Midbrain (tissue), 1 donor: ENCODE data around the gene PTPRQ.

Source experiments
- DNase-seq: peaks from one replicate; lab custom pipeline; 2025; lab: John Stamatoyannopoulos, UW

PTPRQ gene

DNA sequence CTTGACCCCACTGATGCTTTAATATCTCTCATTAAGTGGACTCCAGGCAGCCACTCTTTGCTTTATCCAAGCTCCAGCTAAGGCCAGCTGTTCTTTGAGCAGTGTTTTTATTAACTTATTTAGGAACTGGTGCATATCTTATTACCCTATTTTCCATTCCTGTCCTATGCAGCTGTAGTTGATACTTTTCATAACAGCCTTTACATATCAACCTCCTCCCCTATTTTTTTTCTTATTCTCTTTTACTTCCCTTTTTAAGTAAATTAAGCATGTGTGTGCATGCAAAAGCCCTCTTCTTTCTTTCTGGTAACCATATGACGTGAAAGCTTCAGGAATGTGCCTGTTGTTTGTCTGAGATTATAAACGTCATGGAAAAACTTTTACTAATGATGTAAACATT is 121.2 kb downstream of the PTPRQ start:
- no peak for DNase-seq

DNA sequence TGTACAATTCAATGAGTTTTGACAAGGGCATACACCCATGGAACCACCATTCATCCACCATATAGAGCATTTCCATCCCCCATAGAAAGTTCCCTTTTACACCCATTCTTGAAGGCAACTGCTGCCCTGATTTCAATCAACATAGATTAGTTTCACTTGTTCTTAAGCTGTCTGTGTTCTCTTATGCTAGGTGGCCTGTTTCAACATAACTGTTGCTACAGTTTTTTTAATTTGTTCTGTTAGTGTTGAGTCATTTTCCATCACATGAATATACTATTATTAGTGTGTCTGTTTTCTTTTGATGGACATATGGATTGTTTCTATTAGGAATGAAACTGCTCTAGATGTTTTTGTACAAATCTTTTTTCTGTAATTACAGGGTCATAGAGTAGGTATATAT is 123.4 kb downstream of the PTPRQ start:
- DNase-seq = no peak

DNA sequence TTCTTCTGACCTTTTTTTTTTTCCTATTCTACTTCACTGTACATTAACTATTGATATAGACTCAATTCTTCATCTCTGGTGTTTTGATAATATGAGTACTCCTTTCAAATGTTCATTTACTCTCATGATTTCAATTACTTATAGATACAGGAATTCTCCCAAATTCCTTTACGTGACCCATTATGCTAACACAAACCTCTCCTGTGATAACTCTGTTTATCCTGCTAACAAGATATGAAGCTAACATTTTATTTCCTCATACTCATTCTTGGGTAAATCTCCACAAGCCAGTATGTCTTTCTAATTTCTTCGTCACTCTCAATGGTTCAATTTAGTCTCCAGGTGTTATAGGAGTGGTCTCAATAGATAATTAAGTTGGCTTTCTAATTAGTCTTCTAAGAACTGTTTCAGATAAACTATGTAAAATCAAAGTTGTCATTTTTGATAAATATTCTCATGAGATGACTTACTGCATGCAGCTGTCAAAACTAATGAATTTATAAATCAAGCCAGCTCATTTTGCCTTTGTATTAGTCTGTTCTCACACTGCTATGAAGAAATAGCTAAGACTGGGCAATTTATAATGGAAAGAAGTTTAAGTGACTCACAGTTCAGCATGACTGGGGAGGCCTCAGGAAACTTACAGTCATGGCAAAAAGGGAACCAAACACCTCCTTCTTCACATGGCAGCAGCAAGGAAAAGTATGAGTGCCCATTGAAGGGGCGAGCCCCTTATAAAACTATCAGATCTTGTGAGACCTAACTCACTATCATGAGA is 132.8 kb downstream of the PTPRQ start:
- no peak for DNase-seq

DNA sequence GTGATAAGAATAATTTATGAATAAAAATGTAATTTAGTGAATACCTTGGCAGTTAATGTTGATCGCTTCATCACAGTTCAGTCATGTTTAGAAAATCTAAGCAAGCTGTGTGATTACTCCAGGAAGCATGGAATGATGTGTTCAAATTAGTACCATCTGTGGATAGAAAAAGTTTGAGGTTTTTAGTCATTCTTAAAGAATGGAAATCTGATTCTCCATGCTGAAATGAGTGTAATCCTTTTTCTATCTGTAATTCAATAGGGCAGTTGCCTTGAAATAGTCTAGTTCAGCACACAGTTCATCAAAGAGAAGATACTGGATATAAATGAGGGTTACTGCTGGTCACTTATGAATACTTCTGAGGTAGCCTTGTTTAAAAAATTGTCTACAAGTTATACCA is 136.2 kb downstream of the PTPRQ start:
- DNase-seq = no peak

DNA sequence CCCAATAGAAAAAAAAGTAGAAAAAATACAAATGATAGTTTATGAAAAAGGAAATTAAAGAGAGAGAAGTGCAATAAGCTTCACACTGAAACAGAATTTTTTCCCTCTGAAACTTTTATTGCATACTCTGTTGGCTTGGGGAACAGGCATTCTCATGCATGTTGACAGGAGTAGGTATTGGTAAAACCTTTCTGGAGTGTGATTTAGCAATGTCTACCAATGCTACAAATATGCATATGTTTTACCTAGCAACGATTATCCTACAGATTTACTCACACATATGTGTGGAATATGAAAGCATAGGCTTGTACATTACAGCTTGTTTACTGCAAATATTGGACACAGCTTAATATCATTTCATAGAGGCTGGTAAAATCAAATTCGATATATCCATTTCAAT is 137.7 kb downstream of the PTPRQ start:
- no peak for DNase-seq

DNA sequence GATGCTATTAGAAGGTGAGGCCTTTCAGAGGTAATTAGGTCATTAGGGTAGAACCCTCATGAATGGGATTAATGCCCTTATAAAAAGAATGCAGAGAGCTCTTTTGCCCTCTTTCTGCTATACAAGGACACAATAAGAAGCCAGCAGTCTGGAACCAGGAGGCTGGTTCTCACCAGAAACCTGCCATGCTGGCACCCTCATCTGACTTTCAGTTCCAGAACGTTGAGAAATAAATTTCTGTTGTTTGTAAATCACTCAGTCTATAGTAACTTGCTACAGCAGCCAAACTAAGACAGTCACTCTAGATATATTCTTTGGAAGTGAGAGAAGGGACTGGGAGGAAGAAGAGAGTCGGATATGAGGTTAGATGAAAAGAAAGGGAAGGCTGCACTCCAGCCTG is 138.4 kb downstream of the PTPRQ start:
- DNase-seq = no peak

DNA sequence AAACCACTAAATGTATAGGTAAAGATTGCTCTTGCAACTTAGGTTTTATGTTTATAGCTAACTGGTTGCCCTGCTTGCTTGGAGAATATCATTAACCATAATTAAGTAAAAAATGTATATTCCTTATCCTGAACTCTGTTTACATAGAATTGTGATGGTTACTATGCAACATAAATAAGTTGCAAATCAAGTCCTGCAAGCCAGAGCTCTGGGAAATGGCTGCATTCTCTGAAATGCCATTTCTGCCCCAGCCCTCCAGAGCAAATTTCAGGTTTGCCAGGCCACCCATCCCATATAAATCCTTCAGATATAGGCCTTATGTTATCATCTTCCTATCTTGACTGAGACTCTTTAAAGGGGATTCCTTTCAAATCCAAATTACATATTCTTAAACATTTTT is 145.0 kb downstream of the PTPRQ start:
- DNase-seq = no peak

DNA sequence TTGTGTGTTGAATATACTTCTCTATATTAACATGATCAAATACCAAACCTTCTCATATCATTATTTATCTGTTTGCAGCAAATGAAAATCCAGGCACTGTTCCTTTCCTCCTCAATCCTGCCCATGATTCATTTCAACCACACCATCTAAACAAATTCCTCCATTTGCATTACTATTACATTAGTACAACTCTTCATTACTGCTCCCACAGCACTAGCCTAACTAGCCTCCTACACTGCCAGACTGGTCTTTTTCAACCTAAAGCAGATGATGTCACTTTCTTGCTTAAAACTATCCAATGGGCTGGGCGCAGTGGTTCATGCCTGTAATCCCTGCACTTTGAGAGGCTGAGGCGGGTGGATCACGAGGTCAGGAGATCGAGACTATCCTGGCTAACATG is 146.1 kb downstream of the PTPRQ start:
- DNase-seq = no peak

DNA sequence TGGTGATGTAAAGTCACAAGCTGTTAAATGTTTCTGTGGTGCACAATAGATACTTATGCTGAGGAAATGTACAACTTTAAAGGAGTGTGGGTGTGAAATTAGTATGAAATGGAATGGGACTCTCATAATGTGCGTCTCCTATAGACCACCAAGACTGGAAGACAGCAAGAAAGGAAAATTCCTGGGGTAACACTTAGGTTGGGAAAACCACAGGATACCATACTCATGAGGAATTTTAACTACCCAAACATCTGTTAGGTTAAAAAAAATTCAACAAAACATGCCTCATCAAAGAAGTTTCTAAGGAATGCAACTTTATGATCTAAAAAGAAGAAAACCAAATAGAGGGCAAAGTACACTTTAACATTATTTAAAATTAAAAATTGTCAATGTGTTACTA is 149.7 kb downstream of the PTPRQ start:
- DNase-seq = no peak

DNA sequence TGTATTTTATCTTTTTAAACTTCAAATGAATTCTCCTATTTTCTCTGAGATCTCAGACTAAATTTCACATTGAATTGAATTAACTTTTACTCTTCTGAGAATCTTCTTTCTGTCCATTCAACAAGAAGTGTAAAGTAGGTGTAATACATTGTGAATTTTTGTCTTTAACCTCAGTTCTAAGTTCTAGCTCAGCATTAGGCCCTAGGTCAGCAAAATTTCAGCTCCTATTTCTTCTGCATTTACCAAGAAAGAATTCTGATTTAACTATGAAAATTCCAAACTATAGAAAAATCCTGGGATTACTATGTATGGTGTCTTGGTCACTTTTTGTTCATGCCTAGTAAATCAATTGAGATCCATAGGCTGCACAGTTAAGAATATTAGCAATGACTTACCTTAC is 152.5 kb downstream of the PTPRQ start:
- DNase-seq = no peak

DNA sequence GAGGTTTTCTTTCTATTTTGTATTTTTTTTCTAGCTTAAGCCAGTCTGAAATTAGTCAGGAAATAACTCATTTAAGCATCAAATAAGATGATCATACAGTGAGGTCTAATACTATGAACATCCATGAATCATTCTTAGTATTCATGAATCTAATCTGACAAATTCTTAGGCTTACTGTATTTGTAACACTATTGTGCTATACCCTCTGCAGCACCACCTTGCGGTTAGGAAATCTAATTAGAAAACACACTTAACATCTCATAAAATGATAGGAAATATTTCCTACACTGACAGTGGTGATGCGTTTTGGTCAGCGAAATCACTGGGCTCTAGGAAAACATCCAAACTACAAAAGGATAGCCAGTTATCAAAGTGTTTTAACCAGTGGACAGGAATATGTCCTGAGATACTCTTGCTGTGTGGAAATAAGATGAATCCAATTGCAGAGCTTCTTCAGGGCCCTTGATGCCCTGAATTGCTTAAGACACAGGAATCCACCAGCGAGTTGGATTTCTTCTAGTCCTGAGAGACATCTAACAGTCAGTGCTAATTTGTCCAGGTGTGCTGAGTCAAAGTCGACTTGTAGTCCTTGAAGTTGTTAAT is 154.1 kb downstream of the PTPRQ start:
- no peak for DNase-seq

DNA sequence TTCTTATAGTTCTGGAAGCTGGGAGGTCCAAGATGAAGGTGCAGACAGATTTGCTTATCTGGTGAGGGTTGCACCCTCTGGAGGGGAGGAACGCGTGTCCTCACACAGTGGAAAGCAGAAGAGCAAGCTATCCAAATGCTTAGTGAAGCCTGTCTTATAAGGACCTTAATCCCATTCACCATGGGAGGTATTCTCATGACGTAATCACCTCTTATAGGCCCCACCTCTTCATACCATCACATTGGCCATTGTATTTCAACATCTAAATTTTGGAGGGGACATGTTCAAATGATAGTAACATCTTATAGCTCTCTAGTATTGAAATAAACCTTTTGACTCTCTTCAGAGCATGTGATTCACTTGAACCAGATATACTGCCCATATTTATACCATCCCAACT is 158.4 kb downstream of the PTPRQ start:
- DNase-seq = no peak

DNA sequence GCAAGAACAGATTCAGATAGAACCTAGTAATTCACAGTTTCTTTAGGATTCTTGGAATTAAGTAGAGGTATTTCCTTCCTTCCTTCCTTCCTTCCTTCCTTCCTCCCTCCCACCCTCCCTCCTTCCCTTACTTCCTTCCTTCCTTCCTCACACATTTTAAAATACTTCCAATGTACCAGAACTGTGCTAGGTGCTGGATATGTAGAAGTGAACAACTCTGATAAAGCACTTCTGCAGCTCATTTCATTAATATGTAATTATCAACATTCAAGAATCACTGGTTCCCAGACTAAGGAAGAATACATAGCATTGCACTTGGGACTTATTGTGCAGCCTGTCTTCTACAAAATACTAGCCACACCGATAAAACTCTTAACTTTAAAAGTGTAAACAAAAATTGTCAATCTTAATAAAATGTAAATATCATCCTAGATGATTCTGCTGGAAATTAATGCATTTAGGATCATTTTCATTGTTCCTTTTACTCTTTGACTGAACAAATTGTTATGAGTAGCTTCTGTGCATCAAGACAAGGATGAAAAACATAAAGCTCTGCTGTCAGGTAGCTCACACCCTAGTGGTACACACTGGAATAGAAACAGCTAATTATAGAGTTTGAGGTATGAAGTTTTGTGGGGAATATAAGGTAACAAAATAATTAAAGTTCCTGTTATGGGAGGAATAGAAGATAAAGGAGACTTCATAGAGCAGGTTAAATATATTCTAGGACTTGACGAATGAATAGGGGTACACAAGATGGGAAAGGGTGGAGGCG is 163.5 kb downstream of the PTPRQ start:
- no peak for DNase-seq

DNA sequence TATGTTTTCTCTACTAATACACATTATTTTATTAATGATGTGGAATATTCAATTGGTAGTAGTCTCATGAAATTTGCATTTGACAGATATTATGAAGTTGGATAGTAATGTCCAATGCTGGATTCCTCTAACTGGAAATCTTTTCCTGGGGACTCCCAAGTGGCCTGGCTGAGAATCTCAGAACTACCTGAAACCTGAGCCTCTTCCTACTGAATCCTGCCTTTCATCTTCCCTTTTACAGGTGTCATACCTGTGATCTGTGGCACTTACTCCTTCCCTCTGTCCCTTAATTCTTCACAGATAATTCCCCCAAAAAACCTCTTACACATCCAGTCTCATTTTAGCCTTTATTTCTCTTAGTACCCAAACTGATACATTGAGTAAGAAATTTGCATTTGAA is 173.7 kb downstream of the PTPRQ start:
- DNase-seq = no peak

DNA sequence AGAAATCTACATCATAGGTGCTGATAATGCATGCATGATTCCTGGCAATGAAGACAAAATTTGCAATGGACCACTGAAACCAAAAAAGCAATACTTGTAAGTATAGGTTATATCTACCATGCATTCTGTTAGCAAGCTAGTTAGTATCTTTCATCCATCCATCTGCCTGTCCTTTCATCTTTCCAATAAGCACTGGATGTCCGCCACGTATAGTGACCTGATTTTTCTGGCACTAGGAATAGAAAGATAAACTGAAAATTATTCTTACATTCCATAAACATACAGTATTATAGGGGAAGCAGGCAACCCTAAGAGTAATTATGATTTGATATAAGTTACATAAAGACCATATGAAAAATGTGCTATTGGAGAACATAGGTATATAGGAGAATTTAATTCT is 176.2 kb downstream of the PTPRQ start:
- DNase-seq = no peak

DNA sequence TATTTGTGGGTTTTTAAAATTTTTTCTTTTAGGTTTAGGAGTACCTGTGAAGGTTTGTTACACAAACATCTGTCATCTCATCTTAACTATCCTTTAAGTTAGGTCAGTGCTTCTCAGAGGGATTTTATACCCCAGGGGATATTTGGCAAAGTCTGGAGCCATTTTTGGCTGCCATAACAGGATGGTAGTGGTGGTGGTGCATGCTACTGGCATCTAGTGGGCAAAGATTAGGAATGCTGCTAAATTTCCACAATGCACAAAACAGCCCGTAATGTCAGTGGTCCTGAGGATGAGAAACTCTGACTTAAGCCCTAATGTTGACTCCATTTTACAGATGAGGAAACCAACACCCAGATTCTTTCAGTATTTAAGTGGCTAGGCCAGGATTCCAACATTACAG is 178.2 kb downstream of the PTPRQ start:
- DNase-seq = no peak

DNA sequence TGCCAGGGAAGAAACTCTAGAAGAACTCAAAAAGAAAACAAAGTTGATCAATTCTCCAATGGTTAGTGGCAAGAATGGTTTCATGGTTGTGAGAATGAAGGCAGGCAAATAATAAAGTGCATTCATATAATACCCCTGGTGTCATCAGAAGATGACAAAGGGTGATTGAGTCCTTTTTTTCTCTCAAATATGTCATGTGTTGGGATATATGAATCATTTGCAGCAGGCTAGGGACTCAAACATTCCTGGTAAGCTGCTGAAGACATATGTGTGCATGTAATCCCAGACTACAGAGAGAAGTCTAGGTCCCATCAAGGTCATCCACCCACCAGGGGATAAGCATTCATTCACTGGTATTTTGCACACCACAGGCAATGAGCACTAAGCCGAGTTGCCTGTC is 181.0 kb downstream of the PTPRQ start:
- no peak for DNase-seq

DNA sequence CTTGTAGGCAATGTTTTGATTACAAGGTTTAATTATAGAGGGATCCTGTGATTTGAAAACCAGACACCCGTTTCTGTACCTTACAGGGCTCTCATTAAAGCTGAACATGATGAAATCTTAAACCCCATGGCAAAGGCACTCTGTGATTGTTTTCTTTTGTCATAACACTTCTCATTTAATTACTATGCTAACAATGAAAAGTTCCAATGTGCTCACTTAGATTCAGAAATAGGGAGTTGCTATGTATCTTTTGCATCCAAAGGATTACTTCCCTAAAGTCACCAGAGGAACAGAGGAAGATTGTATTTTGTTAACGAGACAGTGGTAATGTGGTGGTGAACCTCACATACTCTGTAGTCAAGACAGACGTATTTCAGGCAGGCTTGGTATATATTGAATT is 181.9 kb downstream of the PTPRQ start:
- DNase-seq = no peak

DNA sequence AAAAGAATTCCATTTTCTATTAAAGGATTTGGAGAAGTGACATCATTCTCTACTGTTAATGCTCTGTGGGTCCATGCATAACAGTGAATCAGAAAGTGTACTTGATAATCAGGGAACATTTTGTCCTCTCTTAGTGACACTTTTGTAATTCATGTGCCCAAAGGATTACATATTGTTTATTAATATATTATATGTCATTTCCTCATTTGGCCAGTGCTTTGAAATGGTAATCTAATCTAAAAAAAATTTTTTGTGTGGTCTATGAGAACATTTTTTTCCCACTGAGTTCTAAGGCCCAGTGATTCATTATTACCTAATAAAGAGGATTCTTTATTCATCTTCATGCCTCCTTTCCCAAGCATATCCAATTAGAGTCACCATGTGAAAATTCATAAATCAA is 183.7 kb downstream of the PTPRQ start:
- no peak for DNase-seq

DNA sequence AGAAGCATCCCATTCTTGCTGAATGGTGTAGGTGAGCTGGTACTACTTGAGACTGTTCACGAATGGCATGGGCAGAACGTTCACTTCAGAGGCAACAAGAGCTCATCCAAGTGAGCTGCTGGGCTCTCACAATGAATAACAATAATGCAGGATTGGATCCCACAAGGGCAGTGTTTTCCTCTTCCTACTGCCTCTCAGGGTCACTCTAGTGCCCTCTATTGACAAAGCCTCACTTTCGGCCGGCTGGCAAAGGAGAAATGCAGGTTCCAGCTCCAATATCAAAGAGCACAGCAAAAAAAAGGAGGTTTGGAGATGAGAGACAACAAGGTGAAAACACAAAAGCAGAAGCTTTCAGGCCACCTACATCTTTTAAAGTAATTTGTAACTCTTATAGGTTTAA is 188.8 kb downstream of the PTPRQ start:
- no peak for DNase-seq

DNA sequence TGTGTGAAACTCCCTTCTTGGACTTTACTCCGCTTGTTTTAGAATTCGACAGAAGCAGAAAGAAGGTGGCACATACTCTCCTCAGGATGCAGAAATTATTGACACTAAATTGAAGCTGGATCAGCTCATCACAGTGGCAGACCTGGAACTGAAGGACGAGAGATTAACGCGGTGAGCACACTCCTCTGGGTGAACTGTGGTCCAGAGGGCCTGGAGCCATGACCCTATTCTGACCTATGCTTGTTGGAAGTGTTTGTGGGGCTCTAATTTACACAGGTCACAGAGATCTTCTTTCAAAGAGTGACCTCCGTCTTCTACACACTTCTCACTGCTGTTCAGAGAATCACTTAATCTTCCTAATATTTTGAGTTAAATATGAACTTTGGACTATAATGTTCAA is 190.9 kb downstream of the PTPRQ start:
- no peak for DNase-seq

DNA sequence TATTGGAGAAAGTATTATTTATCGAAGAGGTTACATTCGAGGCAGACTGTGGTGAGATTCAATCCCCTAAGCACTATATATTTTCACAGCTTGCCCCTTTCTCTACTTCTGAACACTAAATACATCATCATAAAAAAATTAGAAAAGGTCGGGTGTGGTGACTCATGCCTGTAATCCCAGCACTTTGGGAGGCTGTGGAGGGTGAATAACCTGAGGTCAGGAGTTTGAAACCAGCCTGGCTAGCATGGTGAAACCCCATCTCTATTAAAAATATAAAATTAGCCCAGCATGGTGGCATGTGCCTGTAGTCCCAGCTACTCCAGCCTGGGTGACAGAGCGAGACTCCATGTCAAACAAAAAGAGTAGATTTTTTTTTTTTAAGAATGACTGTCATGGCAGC is 192.8 kb downstream of the PTPRQ start:
- DNase-seq = no peak

DNA sequence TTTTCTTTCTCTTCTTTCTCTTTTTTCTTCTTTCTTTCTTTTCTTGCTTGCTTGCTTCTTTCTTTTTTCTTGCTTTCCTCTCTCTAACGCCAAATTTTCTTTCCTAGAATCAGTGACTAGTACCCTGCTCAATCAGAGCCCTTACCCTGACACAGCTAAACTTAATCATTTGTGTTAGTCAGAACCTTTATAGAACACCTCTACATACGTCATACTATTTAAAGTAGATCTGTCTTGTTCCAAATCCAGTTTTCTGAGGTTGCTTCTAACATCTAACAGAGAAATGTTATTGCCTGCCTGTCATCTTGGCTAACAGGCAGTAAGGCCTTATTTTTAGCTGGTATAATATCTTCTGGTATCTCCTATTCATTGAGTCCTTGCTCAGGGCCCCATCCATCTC is 197.9 kb downstream of the PTPRQ start:
- DNase-seq = no peak
